Breast epithelium (tissue), 4 donors: ENCODE results near the gene CSMD2. TPM values are rescaled to one million over a fixed set of nuclear protein-coding genes. Genes with fewer than 3 reads are reported as not detected.

ENCODE experiments used
- DNase-seq, 2 donors: peaks; one replicate each; pipeline ENCODE4 v3.0.0-alpha.2; 2019; ENCODE audit warnings: low spot score in 2 of 2
- H3K27ac ChIP-seq, 2 donors: fragments of 200-600 bp; sonication (generic) in 1 of 2; one replicate each; pipeline ENCODE4 v1.5.1; 2016 to 2019; ENCODE audit warnings: mild to moderate bottlenecking in 1 of 2
- H3K27me3 ChIP-seq, 2 donors: fragments of 200-600 bp; sonication (generic) in 1 of 2; one replicate each; pipeline versions ENCODE4 v1.5.1 to v1.6.0; 2017 to 2019; ENCODE audit warnings: control low read depth in 1 of 2, mild to moderate bottlenecking in 1 of 2
- H3K36me3 ChIP-seq: fragments of 200-600 bp; one replicate; pipeline ENCODE4 v1.5.1; 2019
- H3K4me1 ChIP-seq, 2 donors: fragments of 200-600 bp; sonication (generic); one replicate each; pipeline ENCODE4 v1.5.1; 2016 to 2019; ENCODE audit warnings: control low read depth in 1 of 2
- H3K4me3 ChIP-seq, 3 donors: fragments of 200-600 bp; sonication (generic); 1 replicate in 2 of 3; 2 replicates in 1 of 3; pipeline ENCODE4 v1.5.1; 2016 to 2019; ENCODE audit warnings: mild to moderate bottlenecking in 3 of 3, moderate library complexity in 2 of 3
- H3K9me3 ChIP-seq, 2 donors: fragments of 200-600 bp; sonication (generic) in 1 of 2; one replicate each; pipeline ENCODE4 v1.5.1; 2016 to 2019; ENCODE audit warnings: control low read depth in 1 of 2
- CTCF ChIP-seq, 3 donors: fragments of 450-650 bp; IDR thresholded peaks; one replicate each; pipeline ENCODE4 v1.5.1; 2016 to 2017; ENCODE audit warnings: antibody characterized with exemption in 3 of 3, mild to moderate bottlenecking in 3 of 3, moderate library complexity in 3 of 3
- POLR2A ChIP-seq: fragments of 450-650 bp; IDR thresholded peaks from one replicate; pipeline ENCODE4 v1.6.1; 2016; ENCODE audit warnings: antibody characterized with exemption, mild to moderate bottlenecking, moderate library complexity
- POLR2AphosphoS5 ChIP-seq, 3 donors: sonication (generic); formaldehyde crosslinking; IDR thresholded peaks; one replicate each; pipeline ENCODE4 v1.6.1; 2017; ENCODE audit warnings: antibody characterized with exemption in 3 of 3
- intact Hi-C: fragments of 100-400 bp; cut with DNase I; formaldehyde crosslinking; loops from one replicate; pipeline ENCODE4 v1.15.1; 2023; ENCODE audit warnings: low total_unique reads
- total RNA-seq, 3 donors: library from RNA; depleted of rRNA; stranded (reverse); fragments of >200 nt; gene quantifications; one replicate each; pipeline ENCODE4 v1.1.0, GENCODE V29; 2016

CSMD2 gene
- total RNA-seq, 3 donors from 2014 or later, result 0.33 to 2.6 (median 0.44) TPM

- Histone ChIP-seq H3K36me3 (no peaks in the 10 kb centered on the region), H3K27me3 (no peaks in the 10 kb centered on the region), H3K9me3 (no peaks in the 10 kb centered on the region), H3K4me1 (no peaks in the 10 kb centered on the region), H3K4me3 (no peak overlapping the region), H3K27ac (no peak overlapping the region)
- intact Hi-C loops, result no loop called here
- TF ChIP-seq POLR2AphosphoS5 (IDR thresholded peaks at IDR 0.05) (no peak), CTCF (IDR thresholded peaks at IDR 0.05) (no peak), POLR2A (no peak)
- no peak for DNase-seq
These were observed 32.9 kb downstream of the CSMD2 start for GRCh38 chr1:34132161-34132420.

- intact Hi-C loops, result no loop called here
- Histone ChIP-seq H3K36me3 (no peaks in the 10 kb centered on the region), H3K27me3 (no peaks in the 10 kb centered on the region), H3K27ac (no peak overlapping the region), H3K4me1 (no peaks in the 10 kb centered on the region), H3K4me3 (no peak overlapping the region), H3K9me3 (no peaks in the 10 kb centered on the region)
- no peak for TF ChIP-seq POLR2AphosphoS5 (IDR thresholded peaks at IDR 0.05)
- DNase-seq, result no peak
These were observed 33.5 kb downstream of the CSMD2 start for GRCh38 chr1:34131396-34132160.

- H3K4me1 ChIP-seq, result no peaks in the 10 kb centered on the region
- H3K4me3 ChIP-seq, result no peak overlapping the region
- no peaks in the 10 kb centered on the region for H3K36me3 ChIP-seq
- H3K27me3 ChIP-seq, result no peaks in the 10 kb centered on the region
- no peak for DNase-seq
- TF ChIP-seq POLR2AphosphoS5 (IDR thresholded peaks at IDR 0.05) (no peak), POLR2A (no peak)
- intact Hi-C loops, result no loop called here
- no peaks in the 10 kb centered on the region for H3K9me3 ChIP-seq
- no peak overlapping the region for H3K27ac ChIP-seq
These were observed 34.7 kb downstream of the CSMD2 start for GRCh38 chr1:34130306-34130705.

GRCh38 chr1:34129630-34130029, 35.4 kb downstream of the CSMD2 start:
- Histone ChIP-seq H3K36me3 (no peaks in the 10 kb centered on the region), H3K9me3 (no peaks in the 10 kb centered on the region), H3K4me3 (no peak overlapping the region), H3K4me1 (no peaks in the 10 kb centered on the region), H3K27me3 (no peaks in the 10 kb centered on the region), H3K27ac (no peak overlapping the region)
- intact Hi-C loops, result no loop called here
- no peak for DNase-seq
- TF ChIP-seq POLR2AphosphoS5 (IDR thresholded peaks at IDR 0.05) (no peak), CTCF (IDR thresholded peaks at IDR 0.05) (no peak), POLR2A (no peak)

GRCh38 chr1:34128186-34128889, 36.7 kb downstream of the CSMD2 start:
- no peaks in the 10 kb centered on the region for H3K4me1 ChIP-seq
- H3K4me3 ChIP-seq, result no peak overlapping the region
- H3K27me3 ChIP-seq, result no peaks in the 10 kb centered on the region
- TF ChIP-seq CTCF (IDR thresholded peaks at IDR 0.05), result no peak
- TF ChIP-seq POLR2AphosphoS5 (IDR thresholded peaks at IDR 0.05), result no peak
- no peak for TF ChIP-seq POLR2A
- H3K9me3 ChIP-seq, result no peaks in the 10 kb centered on the region
- H3K27ac ChIP-seq, result no peak overlapping the region
- no peaks in the 10 kb centered on the region for H3K36me3 ChIP-seq
- intact Hi-C loops, result no loop called here
- DNase-seq, result no peak
